ENCODE measurements around the gene SIPA1L2. TPM values are rescaled to one million over a fixed set of nuclear protein-coding genes. Genes with fewer than 3 reads are reported as not detected.

SIPA1L2 gene
- polyA plus RNA-seq, 1 experiment, result 63.5 TPM

DNA sequence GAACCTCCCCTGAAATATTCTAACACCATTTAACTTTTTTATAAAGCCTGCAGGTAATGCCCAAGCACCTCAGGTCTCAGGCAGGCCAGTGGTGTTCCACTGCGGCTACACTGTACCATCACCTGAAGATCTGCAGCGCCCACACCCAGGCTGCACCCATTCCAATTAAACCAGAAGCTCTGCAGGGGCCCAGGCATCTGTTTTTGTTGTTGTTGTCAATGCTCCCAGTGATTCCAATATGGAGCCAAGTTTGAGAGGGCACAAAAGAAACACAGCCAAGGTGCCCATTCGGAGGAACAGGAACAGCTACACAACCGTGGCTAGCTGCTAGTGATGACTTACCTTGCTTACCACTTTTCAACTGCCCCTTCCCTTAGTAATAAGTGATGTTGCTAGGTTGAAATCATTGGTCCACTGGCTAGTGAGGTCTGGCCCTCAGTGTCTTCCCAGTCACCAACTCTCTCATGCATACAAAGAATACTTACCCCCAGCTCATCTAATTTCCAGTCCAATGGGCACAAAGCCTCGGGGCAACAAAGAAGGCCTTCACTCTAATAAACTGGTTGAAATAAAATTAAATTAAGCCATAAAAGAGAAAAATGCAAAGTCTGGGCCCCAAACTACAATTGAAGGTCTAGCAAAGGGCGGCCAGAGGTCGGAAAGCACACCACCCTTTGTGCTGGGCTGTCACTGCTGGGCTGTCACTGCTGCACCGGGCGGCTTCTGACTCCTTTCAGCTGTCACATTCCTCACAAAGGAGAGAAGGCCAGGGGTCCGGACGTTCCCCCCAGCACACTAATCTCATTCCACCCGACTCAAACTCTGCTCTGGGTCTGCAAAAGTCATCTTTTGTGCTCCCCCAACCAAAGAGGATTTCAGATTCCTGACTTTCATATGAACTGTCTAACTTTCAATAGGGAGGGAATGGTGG, 34.9 kb downstream of the SIPA1L2 start:
- TF ChIP-seq, protein P1, sequence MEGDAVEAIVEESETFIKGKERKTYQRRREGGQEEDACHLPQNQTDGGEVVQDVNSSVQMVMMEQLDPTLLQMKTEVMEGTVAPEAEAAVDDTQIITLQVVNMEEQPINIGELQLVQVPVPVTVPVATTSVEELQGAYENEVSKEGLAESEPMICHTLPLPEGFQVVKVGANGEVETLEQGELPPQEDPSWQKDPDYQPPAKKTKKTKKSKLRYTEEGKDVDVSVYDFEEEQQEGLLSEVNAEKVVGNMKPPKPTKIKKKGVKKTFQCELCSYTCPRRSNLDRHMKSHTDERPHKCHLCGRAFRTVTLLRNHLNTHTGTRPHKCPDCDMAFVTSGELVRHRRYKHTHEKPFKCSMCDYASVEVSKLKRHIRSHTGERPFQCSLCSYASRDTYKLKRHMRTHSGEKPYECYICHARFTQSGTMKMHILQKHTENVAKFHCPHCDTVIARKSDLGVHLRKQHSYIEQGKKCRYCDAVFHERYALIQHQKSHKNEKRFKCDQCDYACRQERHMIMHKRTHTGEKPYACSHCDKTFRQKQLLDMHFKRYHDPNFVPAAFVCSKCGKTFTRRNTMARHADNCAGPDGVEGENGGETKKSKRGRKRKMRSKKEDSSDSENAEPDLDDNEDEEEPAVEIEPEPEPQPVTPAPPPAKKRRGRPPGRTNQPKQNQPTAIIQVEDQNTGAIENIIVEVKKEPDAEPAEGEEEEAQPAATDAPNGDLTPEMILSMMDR (IDR thresholded peaks at IDR 0.05; ENCODE audit: low read depth, low read length), result no peak
- POLR2A ChIA-PET, result no interaction called here
- Histone ChIP-seq H3K27me3 (ENCODE audit: control insufficient read depth, insufficient read depth, low read length) (no peaks in the 10 kb centered on the region), H3K9me3 (ENCODE audit: control insufficient read depth, insufficient read depth, low read length) (no peaks in the 10 kb centered on the region), H3K27ac (ENCODE audit: low read depth, low read length) (peak overlapping the region; percentile 21), H3K4me3 (ENCODE audit: low read depth, low read length) (no peak overlapping the region)
- DNase-seq (ENCODE audit: low read depth, low spot score), result no peak
- CTCF ChIA-PET, result interaction anchor here (1.2 kb wide), 1 partner anchor 10 kb away, joined by 3 read pairs; no protein-coding TSS in a partner anchor

DNA sequence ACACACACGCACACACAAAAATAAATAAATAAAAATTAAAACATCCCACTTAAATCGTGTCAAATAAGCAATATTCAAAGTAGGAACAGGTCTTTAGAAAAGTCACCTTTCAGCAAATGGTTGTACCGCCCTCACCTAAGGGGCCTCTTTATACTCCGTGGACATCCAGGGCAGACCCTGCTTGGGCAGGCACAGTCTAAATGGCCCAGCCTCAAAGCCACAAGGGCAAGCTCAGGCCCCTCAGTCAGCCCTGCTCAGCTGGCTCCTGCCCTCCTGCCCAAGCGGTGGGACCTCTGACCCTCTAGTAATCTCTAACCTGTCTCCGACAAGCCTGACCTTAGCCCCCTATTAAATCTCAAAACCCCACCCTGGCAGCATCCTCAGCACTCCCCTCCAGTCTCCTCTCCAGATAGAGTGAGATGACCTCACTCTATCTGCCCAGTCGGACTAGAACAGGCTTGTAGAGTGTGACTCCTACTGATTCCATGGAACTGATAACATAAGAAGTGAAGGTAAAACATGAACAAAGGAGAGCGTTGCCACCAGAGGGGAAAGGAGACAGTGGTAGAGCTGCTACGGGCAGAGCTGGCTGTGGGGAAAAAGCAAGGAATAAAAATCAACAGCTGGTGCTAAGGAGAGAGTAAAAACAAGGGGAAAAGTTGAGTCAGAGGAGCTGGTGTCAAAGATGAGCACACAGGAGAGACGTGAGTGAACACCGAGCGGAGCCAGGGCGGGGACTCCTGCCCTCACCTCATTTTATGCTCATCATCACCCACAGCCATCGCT, 36.0 kb downstream of the SIPA1L2 start:
- no peak for DNase-seq (ENCODE audit: low read depth, low spot score)
- TF ChIP-seq, protein P1 (IDR thresholded peaks at IDR 0.05; ENCODE audit: low read depth, low read length), result no peak
- Histone ChIP-seq H3K27me3 (ENCODE audit: control insufficient read depth, insufficient read depth, low read length) (no peaks in the 10 kb centered on the region), H3K27ac (ENCODE audit: low read depth, low read length) (no peak overlapping the region), H3K4me3 (ENCODE audit: low read depth, low read length) (no peak overlapping the region), H3K9me3 (ENCODE audit: control insufficient read depth, insufficient read depth, low read length) (no peaks in the 10 kb centered on the region)
- CTCF ChIA-PET, result interaction anchor here (1.2 kb wide), 1 partner anchor 9 kb away, joined by 3 read pairs; no protein-coding TSS in a partner anchor
- POLR2A ChIA-PET, result no interaction called here

DNA sequence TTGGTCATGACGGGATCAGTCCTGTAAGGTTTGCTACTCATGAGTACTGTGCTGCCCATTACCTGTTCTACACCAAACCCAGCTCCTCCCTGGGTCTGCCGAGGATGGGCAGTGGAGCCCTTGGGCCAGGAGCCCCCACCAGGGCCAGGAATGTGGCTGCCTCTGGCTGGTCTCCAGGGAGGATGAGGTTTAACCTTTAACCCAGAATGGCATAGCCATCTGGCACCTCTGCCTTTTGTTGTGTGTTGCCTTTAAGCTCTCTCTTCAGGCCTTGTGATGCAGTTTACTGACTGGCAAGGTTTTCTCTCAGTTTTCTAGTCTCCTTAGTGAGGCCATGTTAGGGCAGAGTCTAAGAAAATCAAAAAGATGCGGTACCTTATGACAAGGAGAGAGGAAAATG, 38.6 kb downstream of the SIPA1L2 start:
- ChIA-PET CTCF (interaction anchor here (0.6 to 0.7 kb wide), 2 partner anchors 11 to 142 kb away, joined by 3 read pairs; no protein-coding TSS in a partner anchor), POLR2A (no interaction called here)
- no peak for DNase-seq (ENCODE audit: low read depth, low spot score)
- Histone ChIP-seq H3K9me3 (ENCODE audit: control insufficient read depth, insufficient read depth, low read length) (no peaks in the 10 kb centered on the region), H3K27ac (ENCODE audit: low read depth, low read length) (no peak overlapping the region), H3K27me3 (ENCODE audit: control insufficient read depth, insufficient read depth, low read length) (no peaks in the 10 kb centered on the region), H3K4me3 (ENCODE audit: low read depth, low read length) (no peak overlapping the region)
- TF ChIP-seq, protein P1 (IDR thresholded peaks at IDR 0.05; ENCODE audit: low read depth, low read length), result no peak

DNA sequence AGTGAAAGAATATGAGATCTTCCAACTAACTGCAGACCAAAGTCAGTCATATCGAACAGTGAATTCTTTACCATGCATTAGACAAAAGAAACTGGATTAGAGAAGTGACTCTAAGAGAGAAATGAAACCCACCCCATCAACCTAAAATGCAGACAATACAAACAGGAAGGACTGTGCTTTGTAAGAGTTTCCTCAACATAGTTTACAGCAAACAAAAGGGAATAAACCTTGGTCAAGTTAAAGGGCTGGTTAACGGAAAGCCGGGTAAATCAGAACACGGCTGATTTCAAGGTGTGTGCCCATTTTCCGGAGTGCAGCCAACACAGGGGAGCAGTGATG, 39.2 kb downstream of the SIPA1L2 start:
- ChIA-PET CTCF (interaction anchor here (0.7 kb wide), 1 partner anchor 12 kb away, joined by 3 read pairs; no protein-coding TSS in a partner anchor), POLR2A (no interaction called here)
- Histone ChIP-seq H3K9me3 (ENCODE audit: control insufficient read depth, insufficient read depth, low read length) (no peaks in the 10 kb centered on the region), H3K4me3 (ENCODE audit: low read depth, low read length) (no peak overlapping the region), H3K27me3 (ENCODE audit: control insufficient read depth, insufficient read depth, low read length) (no peaks in the 10 kb centered on the region), H3K27ac (ENCODE audit: low read depth, low read length) (no peak overlapping the region)
- no peak for DNase-seq (ENCODE audit: low read depth, low spot score)
- TF ChIP-seq, protein P1 (IDR thresholded peaks at IDR 0.05; ENCODE audit: low read depth, low read length), result no peak
